A549 (cell line): ENCODE data around the gene TES. TPM values are rescaled to one million over a fixed set of nuclear protein-coding genes. Genes with fewer than 3 reads are reported as not detected.
A peak's percentile ranks its signal among the peaks of the same experiment; 100 is the strongest.

Experiments
- ATAC-seq, 2 experiments: fragments of 200-7000 bp in 1 of 2; fragments of >200 bp in 1 of 2; cut with Nextera tagmentation in 1 of 2; cut with Tn5 transposase in 1 of 2; 3 replicates each; pipeline versions ENCODE4 v1.8.0 to v1.9.1; 2018 to 2020; ENCODE audit warnings: mild to moderate bottlenecking in 1 of 2, moderate library complexity in 1 of 2
- CTCF ChIA-PET: fragments of 300-600 bp; sonication (Branson Sonifier 250); formaldehyde crosslinking; extraction: SDS; loops from one replicate; lab custom pipeline; 2021; ENCODE audit warnings: antibody characterized with exemption, inconsistent platforms; lab: Yijun Ruan, JAX
- POLR2A ChIA-PET: fragments of 350-600 bp; formaldehyde crosslinking; extraction: SDS; loops from one replicate; lab custom pipeline; 2021; ENCODE audit warnings: antibody characterized with exemption, inconsistent platforms; lab: Yijun Ruan, JAX
- DNase-seq, 2 experiments: peaks; one replicate each; pipeline versions ENCODE4 v3.0.0 to v3.0.0-alpha.2; 2011 to 2016; ENCODE audit warnings: low read depth in 1 of 2, low spot score in 1 of 2
- FAIRE-seq: peaks from 2 replicates; lab custom pipeline; 2011; peaks lifted over from hg19 to GRCh38; lab: Jason Lieb, UNC
- H3K27ac ChIP-seq, 2 experiments: fragments of >200 bp; sonication (Bioruptor Twin); formaldehyde crosslinking; 3 replicates each; pipeline ENCODE4 v1.5.1; 2016 to 2017
- H3K4me1 ChIP-seq: fragments of >200 bp; sonication (Bioruptor Twin); formaldehyde crosslinking; 3 replicates; pipeline ENCODE4 v1.6.1; 2016
- H3K4me2 ChIP-seq: fragments of >200 bp; sonication (Bioruptor Twin); formaldehyde crosslinking; 3 replicates; pipeline ENCODE4 v1.6.1; 2016
- H3K4me3 ChIP-seq: fragments of >200 bp; sonication (Bioruptor Twin); formaldehyde crosslinking; 3 replicates; pipeline ENCODE4 v1.5.1; 2016
- H3K9me3 ChIP-seq: fragments of >200 bp; sonication (Bioruptor Twin); formaldehyde crosslinking; 3 replicates; pipeline ENCODE4 v1.6.1; 2016
- ATOH8 ChIP-seq: fragments of 250-450 bp; sonication (Bioruptor Pico); IDR thresholded peaks from 2 replicates; pipeline ENCODE4 v1.5.0; 2020; ENCODE audit warnings: low read depth, mild to moderate bottlenecking, moderate library complexity
- CEBPB ChIP-seq, 2 experiments: fragments of >200 bp in 1 of 2; sonication (Bioruptor Twin) in 1 of 2; formaldehyde crosslinking in 1 of 2; IDR thresholded peaks; 2 replicates each; pipeline ENCODE4 v1.6.1; 2012 to 2016
- EHF ChIP-seq: fragments of 250-450 bp; sonication (Bioruptor Pico); IDR thresholded peaks from 2 replicates; pipeline ENCODE4 v1.5.0; 2020; ENCODE audit warnings: mild to moderate bottlenecking
- ELK1 ChIP-seq: fragments of 150-350 bp; IDR thresholded peaks from 2 replicates; pipeline ENCODE4 v1.6.1; 2014; ENCODE audit warnings: low read depth, mild to moderate bottlenecking, low read length
- FOSL2 ChIP-seq, 2 experiments: fragments of 450-650 bp in 1 of 2; fragments of >200 bp in 1 of 2; sonication (Bioruptor Twin) in 1 of 2; formaldehyde crosslinking; IDR thresholded peaks; 2 replicates each; pipeline versions ENCODE4 v1.5.0 to v1.6.1; 2016 to 2020; ENCODE audit warnings: mild to moderate bottlenecking in 1 of 2, moderate library complexity in 1 of 2
- FOXS1 ChIP-seq: fragments of 250-450 bp; sonication (Bioruptor Pico); IDR thresholded peaks from 2 replicates; pipeline ENCODE4 v1.5.0; 2020; ENCODE audit warnings: mild to moderate bottlenecking, moderate library complexity
- HES2 ChIP-seq: fragments of >200 bp; sonication (Bioruptor Twin); formaldehyde crosslinking; IDR thresholded peaks from 2 replicates; pipeline ENCODE4 v1.6.1; 2016
- HOXA7 ChIP-seq: fragments of 250-450 bp; sonication (Bioruptor Pico); IDR thresholded peaks from 2 replicates; pipeline ENCODE4 v1.5.0; 2020; ENCODE audit warnings: mild to moderate bottlenecking, moderate library complexity
- HOXB13 ChIP-seq: fragments of 250-450 bp; sonication (Bioruptor Pico); IDR thresholded peaks from 2 replicates; pipeline ENCODE4 v1.5.0; 2020; ENCODE audit warnings: low read depth, mild to moderate bottlenecking, moderate library complexity
- JUNB ChIP-seq: fragments of >200 bp; sonication (Bioruptor Twin); formaldehyde crosslinking; IDR thresholded peaks from 2 replicates; pipeline ENCODE4 v1.6.1; 2016
- KDM1A ChIP-seq: fragments of 200-600 bp; sonication (generic); IDR thresholded peaks from 2 replicates; pipeline ENCODE4 v1.6.1; 2016; ENCODE audit warnings: low read depth, mild to moderate bottlenecking
- MAX ChIP-seq: IDR thresholded peaks from 2 replicates; pipeline ENCODE4 v1.6.1; 2012
- NPAS2 ChIP-seq: fragments of 250-450 bp; sonication (Bioruptor Pico); IDR thresholded peaks from 2 replicates; pipeline ENCODE4 v1.8.0; 2022; ENCODE audit warnings: mild to moderate bottlenecking, moderate library complexity, borderline replicate concordance
- POLR2A ChIP-seq: IDR thresholded peaks from 2 replicates; pipeline ENCODE4 v1.6.1; 2012; ENCODE audit warnings: mild to moderate bottlenecking, low read length
- RARB ChIP-seq: fragments of 250-450 bp; sonication (Bioruptor Pico); IDR thresholded peaks from 2 replicates; pipeline ENCODE4 v1.8.0; 2021; ENCODE audit warnings: mild to moderate bottlenecking, moderate library complexity
- SMC3 ChIP-seq: fragments of >200 bp; sonication (Bioruptor Twin); formaldehyde crosslinking; IDR thresholded peaks from 3 replicates; pipeline ENCODE4 v1.6.1; 2018; ENCODE audit warnings: inconsistent platforms
- TFCP2L1 ChIP-seq: fragments of 250-450 bp; sonication (Bioruptor Pico); IDR thresholded peaks from 2 replicates; pipeline ENCODE4 v1.5.0; 2021; ENCODE audit warnings: mild to moderate bottlenecking
- USF2 ChIP-seq: fragments of 450-650 bp; IDR thresholded peaks from 2 replicates; pipeline ENCODE4 v1.6.1; 2014; ENCODE audit warnings: antibody characterized with exemption
- ZC3H11A ChIP-seq: fragments of 450-650 bp; IDR thresholded peaks from 2 replicates; pipeline ENCODE4 v1.6.1; 2014; ENCODE audit warnings: antibody characterized with exemption, mild to moderate bottlenecking
- ZFP36 ChIP-seq: fragments of 450-650 bp; IDR thresholded peaks from 2 replicates; pipeline ENCODE4 v1.6.1; 2014; ENCODE audit warnings: borderline replicate concordance; ENCODE audit not compliant: partially characterized antibody
- ZNF302 ChIP-seq: fragments of 250-450 bp; sonication (Bioruptor Pico); IDR thresholded peaks from 2 replicates; pipeline ENCODE4 v1.9.0; 2021; ENCODE audit warnings: inconsistent platforms, mild to moderate bottlenecking, moderate library complexity
- ZSCAN20 ChIP-seq: fragments of 250-450 bp; sonication (Bioruptor Pico); IDR thresholded peaks from 2 replicates; pipeline ENCODE4 v1.8.0; 2022; ENCODE audit warnings: mild to moderate bottlenecking, moderate library complexity
- WGBS: methylation state at CpG from one replicate; pipeline ENCODE4 v1.1.6; 2017; ENCODE audit errors: missing lambda C conversion rate; 5-methylcytosine and 5-hydroxymethylcytosine counted together
- polyA plus RNA-seq, 4 experiments: library from polyadenylated mRNA; depleted of rRNA in 3 of 4; stranded (reverse); fragments of >200 nt; fragmentation: RNase III in 1 of 4; extraction: RNeasy Plus Mini Kit Qiagen cat#74134 plus additional on column Dnase treatment in 1 of 4; gene quantifications; 2 replicates in 3 of 4; 3 replicates in 1 of 4; pipeline ENCODE4 v1.2.3, GENCODE V29; 2011 to 2017

Gene TES
- polyA plus RNA-seq, 2 of the 4 experiments (the other 2 are of a cell fraction), result 45.9 to 134 TPM

GRCh38 chr7:116167177-116167576 is 43.2 kb upstream of the TES start:
- Histone ChIP-seq H3K4me3 (no peak overlapping the region), H3K9me3 (no peaks in the 10 kb centered on the region), H3K4me1 (peaks cover 38% of the 10 kb centered on the region), H3K4me2 (no peak overlapping the region), H3K27ac (no peak overlapping the region)
- no peak for FAIRE-seq
- DNase-seq, result no peak
- TF ChIP-seq USF2 (no peak), NPAS2 (CRISPR knock-in tag) (no peak), HOXB13 (CRISPR knock-in tag) (no peak), ZNF302 (no peak), HES2 (no peak), CEBPB (IDR thresholded peaks at IDR 0.05) (no peak), ZC3H11A (no peak), FOSL2 (IDR thresholded peaks at IDR 0.05) (no peak), FOSL2 (CRISPR knock-in tag; IDR thresholded peaks at IDR 0.05) (no peak), TFCP2L1 (CRISPR knock-in tag) (no peak), EHF (CRISPR knock-in tag) (no peak), ATOH8 (CRISPR knock-in tag) (no peak), ELK1 (no peak), FOXS1 (CRISPR knock-in tag) (no peak), POLR2A (no peak), RARB (CRISPR knock-in tag) (no peak), JUNB (no peak), ZSCAN20 (CRISPR knock-in tag) (no peak), HOXA7 (no peak), SMC3 (no peak), MAX (no peak)
- ATAC-seq, result no peak
- ChIA-PET CTCF (interaction anchor here (0.8 to 1.9 kb wide), 7 partner anchors 10 to 422 kb away, joined by 3 to 10 read pairs (median 4); no protein-coding TSS in a partner anchor), POLR2A (no interaction called here)
- WGBS, result 91% methylated on average over 4 of the region's 4 CpGs

- FAIRE-seq, result no peak
- POLR2A ChIA-PET, result no interaction called here
- Histone ChIP-seq H3K4me3 (no peak overlapping the region), H3K9me3 (no peaks in the 10 kb centered on the region), H3K4me2 (peak overlapping the region; percentile 61), H3K4me1 (peaks cover 54% of the 10 kb centered on the region), H3K27ac (peak overlapping the region; percentile 19 to 73; a peak in 5 of 6 replicates)
- CTCF ChIA-PET, result interaction anchor here (1.2 to 5.9 kb wide), 2 partner anchors 67 to 469 kb away, joined by 3 to 59 read pairs; no protein-coding TSS in a partner anchor
- DNase-seq, result peak; percentile 15 to 52
- WGBS, result 3% methylated on average over 1 of the region's 1 CpG
- TF ChIP-seq ZFP36 (no peak), FOSL2 (IDR thresholded peaks at IDR 0.05) (no peak), FOSL2 (CRISPR knock-in tag; IDR thresholded peaks at IDR 0.05) (peak; percentile 38), KDM1A (no peak), ATOH8 (CRISPR knock-in tag) (no peak)
- ATAC-seq, result peak; percentile 32 to 87; a peak in 4 of 6 replicates
These were observed 41.3 kb upstream of the TES start for GRCh38 chr7:116169060-116169459.
